ENCODE results near the gene CTRB2. TPM values are rescaled to one million over a fixed set of nuclear protein-coding genes. Genes with fewer than 3 reads are reported as not detected.
A peak's percentile ranks its signal among the peaks of the same experiment; 100 is the strongest.

Gene CTRB2
- not detected for polyA plus RNA-seq (2013, experiment 1 of 4)
- polyA plus RNA-seq (2013, experiment 2 of 4), result not detected
- not detected for polyA plus RNA-seq (2013, experiment 3 of 4)
- not detected for polyA plus RNA-seq (2013, experiment 4 of 4)

- H3K36me3 ChIP-seq (ENCODE audit: control insufficient read depth, insufficient read depth, low read length), result no peaks in the 10 kb centered on the region
- H3K27me3 ChIP-seq (ENCODE audit: control insufficient read depth, insufficient read depth, low read length, poor library complexity, severe bottlenecking), result no peaks in the 10 kb centered on the region
- no peak within 1 kb of the TSS for H3K4me3 ChIP-seq (ENCODE audit: insufficient read depth, low read depth, low read length)
- H3K4me1 ChIP-seq (ENCODE audit: control insufficient read depth, insufficient read depth, low read length), result no peaks in the 10 kb centered on the region
- no peak within 1 kb of the TSS for H3K27ac ChIP-seq (ENCODE audit: insufficient read depth, low read depth, low read length, poor library complexity, severe bottlenecking)
- H3K9me3 ChIP-seq (ENCODE audit: control insufficient read depth, low read length), result no peaks in the 10 kb centered on the region
- WGBS, 2 experiments, result 92% methylated on average over 24 of the region's 24 CpGs
Observed at GRCh38 chr16:75206749-75207451, at the start of gene CTRB2. CTRB2 (minus strand) TSS chr16:75207161; CDS start chr16:75207141, 20 bp downstream.

- Histone ChIP-seq H3K9me3 (ENCODE audit: control insufficient read depth, low read length) (no peaks in the 10 kb centered on the region), H3K27ac (ENCODE audit: insufficient read depth, low read depth, low read length, poor library complexity, severe bottlenecking) (no peak overlapping the region), H3K4me3 (ENCODE audit: insufficient read depth, low read depth, low read length) (no peak overlapping the region), H3K27me3 (ENCODE audit: control insufficient read depth, insufficient read depth, low read length, poor library complexity, severe bottlenecking) (no peaks in the 10 kb centered on the region), H3K36me3 (ENCODE audit: control insufficient read depth, insufficient read depth, low read length) (no peaks in the 10 kb centered on the region), H3K4me1 (ENCODE audit: control insufficient read depth, insufficient read depth, low read length) (peaks cover 58% of the 10 kb centered on the region)
- WGBS, 2 experiments, result 53 to 54% methylated on average over 12 of the region's 12 CpGs
Observed at GRCh38 chr16:75256059-75256571, 49.2 kb upstream of the CTRB2 start.

- Histone ChIP-seq H3K9me3 (ENCODE audit: control insufficient read depth, low read length) (no peaks in the 10 kb centered on the region), H3K4me1 (ENCODE audit: control insufficient read depth, insufficient read depth, low read length) (peaks cover 67% of the 10 kb centered on the region), H3K4me3 (ENCODE audit: insufficient read depth, low read depth, low read length) (no peak overlapping the region), H3K27ac (ENCODE audit: insufficient read depth, low read depth, low read length, poor library complexity, severe bottlenecking) (no peak overlapping the region), H3K27me3 (ENCODE audit: control insufficient read depth, insufficient read depth, low read length, poor library complexity, severe bottlenecking) (peaks cover 8% of the 10 kb centered on the region), H3K36me3 (ENCODE audit: control insufficient read depth, insufficient read depth, low read length) (no peaks in the 10 kb centered on the region)
- WGBS, 2 experiments, result 80 to 81% methylated on average over 5 of the region's 5 CpGs
Observed at GRCh38 chr16:75254359-75254837, 47.4 kb upstream of the CTRB2 start.

DNA sequence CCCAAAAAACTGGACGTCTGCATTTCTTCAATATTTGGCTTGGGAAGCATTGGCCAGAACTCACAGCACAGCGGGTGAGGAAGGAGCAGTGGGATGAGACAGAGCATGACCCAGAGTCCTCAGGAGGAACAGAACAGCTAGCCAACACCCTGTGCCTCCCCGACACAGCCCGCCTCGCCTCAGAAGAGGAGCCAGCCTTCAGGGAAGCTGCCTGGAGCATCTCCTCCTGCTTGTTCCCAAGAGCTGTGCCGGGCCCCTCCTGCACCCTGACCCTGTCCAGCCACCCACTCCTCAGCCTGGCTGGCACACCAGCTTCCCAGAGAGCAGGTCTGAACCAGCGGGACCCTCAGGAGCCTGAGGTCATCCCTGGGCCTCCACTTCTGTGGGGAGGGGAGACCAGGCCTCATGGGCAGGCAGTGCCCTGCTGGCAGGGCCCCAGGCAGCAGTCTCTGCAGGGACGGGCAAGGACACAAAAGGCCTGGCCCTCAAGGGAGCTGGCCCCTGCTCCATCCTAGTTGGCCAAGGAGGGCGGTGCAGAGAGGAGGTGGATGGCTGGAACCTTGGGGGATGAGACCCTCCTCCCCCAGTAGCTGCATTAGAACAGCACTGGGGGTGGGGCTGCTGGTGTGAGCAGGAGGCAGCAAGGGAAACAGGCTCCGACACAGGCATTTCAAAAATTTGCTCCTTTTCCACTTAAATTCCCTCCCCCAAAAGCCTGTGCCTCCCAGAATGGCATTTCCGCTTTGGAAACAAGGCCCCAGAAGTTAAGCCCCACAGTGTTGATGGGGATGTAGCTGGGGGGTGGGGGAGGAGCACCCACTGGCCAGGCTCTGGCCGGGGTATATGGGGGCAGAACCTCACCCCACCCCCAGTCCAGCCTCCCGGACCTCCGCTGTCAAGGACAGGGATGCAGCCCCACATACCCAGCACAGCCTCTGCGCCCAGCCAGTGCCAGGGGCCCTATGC is 46.3 kb upstream of the CTRB2 start:
- Histone ChIP-seq H3K4me1 (ENCODE audit: control insufficient read depth, insufficient read depth, low read length) (peaks cover 73% of the 10 kb centered on the region), H3K9me3 (ENCODE audit: control insufficient read depth, low read length) (no peaks in the 10 kb centered on the region), H3K36me3 (ENCODE audit: control insufficient read depth, insufficient read depth, low read length) (no peaks in the 10 kb centered on the region), H3K27me3 (ENCODE audit: control insufficient read depth, insufficient read depth, low read length, poor library complexity, severe bottlenecking) (peaks cover 8% of the 10 kb centered on the region), H3K27ac (ENCODE audit: insufficient read depth, low read depth, low read length, poor library complexity, severe bottlenecking) (peak overlapping the region; percentile 11), H3K4me3 (ENCODE audit: insufficient read depth, low read depth, low read length) (no peak overlapping the region)
- 50% methylated on average over 15 of the region's 15 CpGs for WGBS, 2 experiments

DNA sequence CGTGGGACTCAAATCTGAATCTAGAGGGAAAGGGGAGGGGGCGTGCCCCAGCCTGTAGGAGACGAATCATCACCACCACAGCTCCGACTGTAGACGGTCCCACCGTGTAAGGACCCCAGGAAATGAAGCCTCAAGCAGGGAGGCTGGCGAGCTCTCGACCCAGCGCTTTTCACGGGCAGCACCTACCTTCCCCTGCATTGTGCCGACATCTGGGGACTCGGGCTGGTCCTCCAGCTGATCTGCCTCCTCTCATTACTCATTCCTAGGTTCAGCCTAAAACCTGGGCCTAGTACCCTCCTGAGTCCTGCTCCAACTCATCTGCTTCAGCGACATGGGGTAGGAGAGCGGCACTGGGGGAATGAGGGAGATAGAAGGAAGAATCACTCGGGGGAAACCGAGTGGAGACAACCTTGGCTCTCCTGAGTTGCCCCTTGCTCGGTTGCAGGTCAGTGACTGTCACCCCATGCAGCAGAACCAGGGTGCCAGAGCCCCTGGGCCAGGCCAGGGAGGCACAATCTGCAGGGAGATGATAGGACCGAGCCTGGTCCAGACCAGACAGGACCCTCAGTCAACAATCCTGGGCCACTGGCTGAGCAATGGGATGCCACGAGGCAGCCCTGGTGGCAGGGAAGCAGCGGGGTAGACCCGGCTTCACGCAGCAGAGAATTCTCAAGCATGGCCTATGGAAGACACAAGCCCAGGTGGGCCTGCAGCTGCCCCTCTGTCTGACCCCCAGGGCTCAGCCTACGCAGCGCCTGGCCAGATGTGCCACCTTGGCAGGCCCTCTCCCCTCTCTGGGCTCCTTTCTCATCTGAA is 45.3 kb upstream of the CTRB2 start:
- Histone ChIP-seq H3K27me3 (ENCODE audit: control insufficient read depth, insufficient read depth, low read length, poor library complexity, severe bottlenecking) (peaks cover 8% of the 10 kb centered on the region), H3K27ac (ENCODE audit: insufficient read depth, low read depth, low read length, poor library complexity, severe bottlenecking) (peak overlapping the region; percentile 40), H3K4me3 (ENCODE audit: insufficient read depth, low read depth, low read length) (no peak overlapping the region), H3K9me3 (ENCODE audit: control insufficient read depth, low read length) (no peaks in the 10 kb centered on the region), H3K36me3 (ENCODE audit: control insufficient read depth, insufficient read depth, low read length) (no peaks in the 10 kb centered on the region), H3K4me1 (ENCODE audit: control insufficient read depth, insufficient read depth, low read length) (peaks cover 69% of the 10 kb centered on the region)
- 56 to 60% methylated on average over 24 of the region's 24 CpGs for WGBS, 2 experiments

DNA sequence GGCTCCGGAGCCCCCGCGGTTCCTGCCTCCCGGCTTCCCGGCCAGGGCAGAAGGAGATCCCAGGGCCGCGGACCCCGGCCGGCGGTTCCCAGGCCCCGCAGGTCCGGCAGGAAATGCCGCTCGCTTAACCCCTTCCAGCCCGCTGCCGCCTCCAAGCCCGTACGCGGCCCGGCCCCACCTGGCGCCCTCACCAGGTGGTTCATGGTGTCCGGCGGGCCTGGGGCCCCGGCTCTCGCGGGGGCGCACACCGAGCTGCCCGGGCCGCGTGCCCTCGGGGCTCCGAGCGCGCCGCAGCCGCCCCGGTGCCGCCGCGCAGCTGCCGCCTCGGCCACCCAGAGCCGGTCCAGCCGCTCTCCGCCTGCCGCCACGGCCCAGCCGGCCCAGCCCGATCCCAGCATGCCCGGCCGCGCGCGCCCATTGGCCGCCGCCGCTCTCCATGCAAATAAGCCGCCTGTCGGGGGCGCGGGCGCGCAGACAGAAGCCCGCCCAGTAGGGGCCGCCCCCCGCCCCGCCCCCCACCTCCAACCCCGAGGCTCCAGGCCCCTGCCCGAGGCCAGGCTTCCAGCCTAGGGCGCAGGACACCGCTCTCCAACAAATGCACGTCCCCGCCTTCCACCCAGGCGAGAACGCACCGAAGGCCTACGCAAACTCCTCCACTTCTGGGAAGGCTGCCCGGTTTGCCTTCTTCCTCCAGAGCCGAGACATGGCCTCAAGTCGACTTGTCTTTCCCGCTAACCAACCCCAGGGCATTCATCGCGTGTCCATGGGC is 44.5 kb upstream of the CTRB2 start, which contains the start of gene BCAR1:
BCAR1 (minus strand) TSS at position 345 of the 769 bp plus-strand sequence; CDS start at position 203, 142 bp downstream.
- peaks cover 8% of the 10 kb centered on the region for H3K27me3 ChIP-seq (ENCODE audit: control insufficient read depth, insufficient read depth, low read length, poor library complexity, severe bottlenecking)
- H3K9me3 ChIP-seq (ENCODE audit: control insufficient read depth, low read length), result no peaks in the 10 kb centered on the region
- H3K4me3 ChIP-seq (ENCODE audit: insufficient read depth, low read depth, low read length), result peak within 1 kb of the TSS; percentile 61
- H3K4me1 ChIP-seq (ENCODE audit: control insufficient read depth, insufficient read depth, low read length), result peaks cover 69% of the 10 kb centered on the region
- peak within 1 kb of the TSS; percentile 40 for H3K27ac ChIP-seq (ENCODE audit: insufficient read depth, low read depth, low read length, poor library complexity, severe bottlenecking)
- H3K36me3 ChIP-seq (ENCODE audit: control insufficient read depth, insufficient read depth, low read length), result no peaks in the 10 kb centered on the region
- 1% methylated on average over 82 to 84 of the region's 84 CpGs for WGBS, 2 experiments

- Histone ChIP-seq H3K4me3 (ENCODE audit: insufficient read depth, low read depth, low read length) (peak overlapping the region; percentile 61), H3K27me3 (ENCODE audit: control insufficient read depth, insufficient read depth, low read length, poor library complexity, severe bottlenecking) (peaks cover 8% of the 10 kb centered on the region), H3K36me3 (ENCODE audit: control insufficient read depth, insufficient read depth, low read length) (no peaks in the 10 kb centered on the region), H3K4me1 (ENCODE audit: control insufficient read depth, insufficient read depth, low read length) (peaks cover 63% of the 10 kb centered on the region), H3K9me3 (ENCODE audit: control insufficient read depth, low read length) (no peaks in the 10 kb centered on the region), H3K27ac (ENCODE audit: insufficient read depth, low read depth, low read length, poor library complexity, severe bottlenecking) (no peak overlapping the region)
- 0% methylated on average over 59 of the region's 59 CpGs for WGBS, 2 experiments
Observed at GRCh38 chr16:75250809-75251279, 43.9 kb upstream of the CTRB2 start.

DNA sequence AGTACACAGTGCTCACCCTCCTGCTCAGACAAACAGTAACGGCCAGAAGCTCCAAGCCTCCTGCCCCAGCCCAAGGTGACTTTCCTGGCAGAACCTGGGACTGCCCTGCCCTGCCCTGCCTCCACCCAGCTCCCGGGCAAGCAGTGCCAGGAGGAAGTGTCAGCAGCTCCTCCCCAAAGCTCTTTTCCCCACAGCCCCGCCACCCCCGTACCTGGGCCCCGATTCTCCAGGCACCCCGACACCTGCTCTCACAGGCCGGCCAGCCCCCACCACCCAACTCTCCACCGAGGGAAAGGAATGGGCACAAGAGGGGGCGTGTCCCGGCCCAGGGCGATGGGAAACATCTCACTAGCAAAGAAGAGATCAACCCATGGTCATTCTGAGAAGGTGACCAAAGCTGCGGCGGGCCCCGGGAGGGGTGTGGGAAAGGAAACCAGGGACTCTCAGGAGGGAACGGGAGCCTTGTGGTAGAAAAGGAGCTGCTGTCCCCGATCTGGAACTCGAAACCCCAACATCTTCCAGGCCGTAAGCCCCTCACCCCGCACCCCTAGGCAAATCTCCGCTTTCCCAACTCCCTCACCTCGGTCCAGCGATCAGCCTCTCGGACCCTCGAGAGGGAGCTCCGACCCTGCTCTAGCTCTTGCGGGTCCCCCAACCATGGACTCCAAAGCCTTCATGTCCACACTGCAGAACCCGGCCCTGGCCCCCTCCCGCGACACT is 43.3 kb upstream of the CTRB2 start:
- 17 to 21% methylated on average over 29 of the region's 29 CpGs for WGBS, 2 experiments
- no peaks in the 10 kb centered on the region for H3K9me3 ChIP-seq (ENCODE audit: control insufficient read depth, low read length)
- no peaks in the 10 kb centered on the region for H3K36me3 ChIP-seq (ENCODE audit: control insufficient read depth, insufficient read depth, low read length)
- H3K4me3 ChIP-seq (ENCODE audit: insufficient read depth, low read depth, low read length), result peak overlapping the region; percentile 61
- H3K27ac ChIP-seq (ENCODE audit: insufficient read depth, low read depth, low read length, poor library complexity, severe bottlenecking), result no peak overlapping the region
- H3K4me1 ChIP-seq (ENCODE audit: control insufficient read depth, insufficient read depth, low read length), result peaks cover 66% of the 10 kb centered on the region
- H3K27me3 ChIP-seq (ENCODE audit: control insufficient read depth, insufficient read depth, low read length, poor library complexity, severe bottlenecking), result peaks cover 8% of the 10 kb centered on the region

Measured in ectodermal cell (in vitro differentiated cells).